ENCODE data around the gene BLTP2.

The BLTP2 gene

DNA sequence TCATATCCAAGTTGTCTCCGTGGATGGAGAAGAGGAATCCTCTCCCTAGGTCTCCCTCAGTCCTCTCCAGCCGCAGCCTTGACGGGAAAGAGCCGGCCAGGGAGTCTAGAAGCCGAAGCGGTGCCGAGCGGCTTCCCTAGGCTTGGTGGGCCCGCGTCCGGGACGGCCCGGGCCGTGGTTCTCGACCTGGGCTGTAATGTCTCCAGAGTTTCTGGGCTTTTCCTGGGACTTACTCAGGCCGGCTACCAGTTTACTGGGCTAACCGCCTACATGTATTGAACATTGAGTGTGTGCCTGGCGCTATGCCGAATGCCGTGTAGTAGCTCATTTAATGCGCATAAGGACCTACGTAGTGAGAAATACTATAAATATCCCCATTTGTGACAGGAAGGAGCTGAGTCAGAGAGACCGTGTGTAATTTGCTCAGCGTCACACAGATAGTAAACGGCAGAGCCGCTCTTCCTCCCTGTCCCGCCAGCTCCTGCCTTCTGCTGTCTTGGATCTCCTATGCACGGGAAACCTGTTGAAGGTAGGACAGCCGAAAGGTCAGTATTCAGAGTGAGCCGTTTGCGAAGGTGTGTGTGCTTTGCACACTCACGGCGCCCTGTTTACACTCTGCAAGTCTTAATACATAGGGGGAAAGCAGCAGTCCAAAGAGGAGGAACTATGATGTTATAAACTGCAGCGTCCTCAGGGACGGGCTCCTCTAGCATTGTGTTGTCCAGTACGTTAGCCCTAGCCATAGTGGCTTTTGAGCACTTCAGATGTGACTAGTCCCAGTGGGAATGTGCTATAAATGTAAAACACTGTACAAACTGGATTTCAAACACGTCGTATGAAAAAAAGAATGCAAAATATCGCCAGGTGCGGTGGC is 45.4 kb downstream of the BLTP2 start:
- DNase-seq (ENCODE audit: low read depth in 1 of 2, low spot score in 1 of 2): peak; percentile 13 to 41

DNA sequence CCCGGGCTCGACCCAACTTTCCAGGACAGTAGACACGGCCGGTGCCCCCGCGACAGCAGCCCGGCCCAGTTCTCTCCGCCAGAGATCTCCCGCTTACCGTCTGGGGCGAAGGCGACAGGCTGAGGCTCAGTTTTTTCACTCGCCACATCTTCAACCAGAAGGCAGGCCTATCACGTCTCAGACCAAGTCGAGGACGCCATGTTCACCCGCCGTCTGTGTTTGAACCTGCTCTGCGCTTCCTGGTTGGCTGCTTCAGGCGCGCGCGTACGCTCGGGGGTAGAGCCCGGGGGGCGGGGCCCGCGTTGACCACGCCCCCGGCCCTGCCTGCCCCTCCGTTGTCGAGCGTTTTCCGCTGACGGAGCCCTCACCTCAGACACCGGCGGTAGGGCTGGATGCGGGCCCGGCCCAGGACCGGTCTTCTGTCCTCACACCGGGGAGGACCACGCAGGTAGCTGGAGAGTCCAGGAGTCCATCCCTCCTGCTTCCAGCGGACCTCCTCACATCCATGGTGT is 46.1 kb downstream of the BLTP2 start, which contains the start of gene SPAG5:
TSS of gene SPAG5 (minus strand) at position 227 of the 512 bp plus-strand sequence. CDS start at position 148, 79 bp downstream.
- DNase-seq (ENCODE audit: low read depth in 1 of 2, low spot score in 1 of 2): peak; percentile 88 to 94

DNA sequence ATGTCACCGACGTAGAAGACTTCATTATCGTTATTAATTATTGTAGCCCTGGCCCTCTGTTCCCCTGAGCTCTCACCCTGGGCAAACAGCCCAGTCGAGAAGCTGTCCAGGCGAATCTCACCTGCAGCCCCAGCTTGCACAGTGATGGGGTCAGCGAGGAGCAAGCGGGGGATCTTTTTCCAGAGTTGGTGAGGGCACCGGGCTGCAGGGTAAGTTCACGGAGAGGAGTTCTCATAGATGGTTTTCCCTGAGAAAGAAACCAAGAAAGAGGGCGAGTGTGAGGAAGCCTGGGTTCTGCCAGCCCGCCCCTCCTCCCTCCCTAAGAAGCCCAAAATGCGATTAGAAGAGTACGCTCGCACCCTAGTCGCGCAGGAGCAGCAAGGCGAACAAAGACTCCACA is 46.6 kb downstream of the BLTP2 start:
- no peak for DNase-seq (ENCODE audit: low read depth in 1 of 2, low spot score in 1 of 2)

DNA sequence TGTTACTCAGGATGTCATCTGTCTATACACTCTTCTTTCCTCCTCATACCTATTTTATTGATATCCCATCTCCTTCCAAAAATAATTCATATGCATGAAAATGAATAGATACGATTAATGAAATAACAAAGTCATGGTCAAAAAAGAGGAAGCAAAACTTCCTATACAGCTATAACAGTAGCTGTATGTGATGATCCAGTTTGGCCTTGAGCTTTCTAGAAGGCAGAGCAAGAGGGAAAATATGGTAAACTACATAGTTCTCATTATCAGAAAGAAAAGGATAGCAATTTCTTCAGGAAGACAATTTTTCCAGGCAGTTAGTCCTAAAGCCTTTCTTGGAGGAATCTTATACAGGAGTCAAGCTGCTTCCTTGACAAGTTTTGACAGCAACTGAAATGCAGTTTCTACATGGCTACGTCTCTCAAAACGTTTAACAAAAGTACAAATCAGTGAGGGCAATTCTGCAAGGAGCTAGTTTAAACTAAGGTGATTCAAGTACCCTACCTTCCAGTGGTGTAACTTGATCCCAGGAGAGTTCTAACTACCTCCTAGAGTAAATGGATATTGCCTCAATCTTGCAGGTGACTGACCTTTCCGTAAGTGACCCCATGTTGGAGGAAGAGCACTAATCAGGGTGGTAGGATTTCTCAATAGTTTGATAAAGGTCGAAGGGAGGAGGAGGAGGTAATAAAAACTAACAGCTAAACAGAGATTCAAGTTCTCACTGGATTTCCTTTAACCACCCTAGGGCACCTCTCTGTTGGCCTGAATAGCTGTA is 47.2 kb downstream of the BLTP2 start:
- DNase-seq (ENCODE audit: low read depth in 1 of 2, low spot score in 1 of 2): no peak

Data from activated T-helper 1 cell treated with anti-CD3 and anti-CD28 coated beads, Interleukin-2, amount 50 U/mL, for 16 hours (primary cell).